HepG2 (cell line): ENCODE measurements around the gene HMCN2. TPM values are rescaled to one million over a fixed set of nuclear protein-coding genes. Genes with fewer than 3 reads are reported as not detected.

Source experiments
- ATAC-seq: fragments of 200-7000 bp; cut with Tn5 transposase; 3 replicates; pipeline ENCODE4 v1.9.1; 2020; ENCODE audit warnings: mild to moderate bottlenecking, moderate library complexity
- BruUV-seq: library from RNA; stranded (reverse); fragments of 400-500 nt; replicated peaks from 2 replicates; lab custom pipeline; 2021; lab: Mats Ljungman, UMichigan
- CTCF ChIA-PET: fragments of 300-600 bp; formaldehyde crosslinking; extraction: SDS; loops from one replicate; lab custom pipeline; 2021; ENCODE audit warnings: low total read pairs, inconsistent platforms, low intra/inter-chr PET ratio; lab: Yijun Ruan, JAX
- POLR2A ChIA-PET: fragments of 350-600 bp; sonication (Branson Sonifier 250); formaldehyde crosslinking; loops from one replicate; lab custom pipeline; 2020; ENCODE audit warnings: antibody characterized with exemption, inconsistent platforms; lab: Yijun Ruan, JAX
- DNase-seq: peaks from one replicate; pipeline ENCODE4 v3.0.0-alpha.2; 2015; ENCODE audit warnings: low spot score
- FAIRE-seq: peaks from 3 replicates; lab custom pipeline; 2011; peaks lifted over from hg19 to GRCh38; lab: Jason Lieb, UNC
- H2AFZ ChIP-seq: one replicate; pipeline ENCODE4 v1.6.1; 2011; ENCODE audit warnings: low read length, inconsistent platforms
- H3K27ac ChIP-seq: fragments of 300-600 bp; 3 replicates; pipeline ENCODE4 v1.8.0; 2011; ENCODE audit warnings: mixed run types, mild to moderate bottlenecking, mixed read lengths, low read length, inconsistent platforms; ENCODE audit not compliant: insufficient read depth; ENCODE audit errors: extremely low read length
- H3K27me3 ChIP-seq, 2 experiments: fragments of 200-600 bp in 1 of 2; 2 replicates in 1 of 2; 3 replicates in 1 of 2; pipeline versions ENCODE4 v1.6.0 to v1.8.0; 2011; ENCODE audit warnings: low read length in 2 of 2, mild to moderate bottlenecking in 2 of 2, moderate library complexity in 2 of 2, inconsistent platforms in 1 of 2; ENCODE audit not compliant: insufficient read depth in 2 of 2, control insufficient read depth in 1 of 2
- H3K36me3 ChIP-seq, 2 experiments: fragments of 200-600 bp in 1 of 2; replicated peaks in 1 of 2; 2 replicates in 1 of 2; 3 replicates in 1 of 2; pipeline versions ENCODE4 v1.5.1 to v1.8.0; 2011; ENCODE audit warnings: low read length in 2 of 2, inconsistent platforms in 1 of 2; ENCODE audit not compliant: insufficient read depth in 2 of 2, control insufficient read depth in 1 of 2
- H3K4me1 ChIP-seq: 2 replicates; pipeline ENCODE4 v1.5.1; 2012; ENCODE audit warnings: low read length, inconsistent platforms; ENCODE audit not compliant: insufficient read depth
- H3K4me2 ChIP-seq: 2 replicates; pipeline ENCODE4 v1.6.0; 2011; ENCODE audit warnings: low read depth, low read length, inconsistent platforms
- H3K4me3 ChIP-seq, 3 experiments: fragments of 200-600 bp in 1 of 3; sonication (generic), shearing (Covaris generic) in 1 of 3; replicated peaks in 1 of 3; 2 replicates each; pipeline ENCODE4 v1.5.1; 2011 to 2016; ENCODE audit warnings: low read length in 3 of 3, inconsistent platforms in 2 of 3, low read depth in 2 of 3, mild to moderate bottlenecking in 2 of 3, control low read depth in 1 of 3, mixed read lengths in 1 of 3; ENCODE audit not compliant: insufficient read depth in 1 of 3
- H3K79me2 ChIP-seq: one replicate; pipeline ENCODE4 v1.6.1; 2011; ENCODE audit warnings: low read length, inconsistent platforms; ENCODE audit not compliant: insufficient read depth
- H3K9ac ChIP-seq: 2 replicates; pipeline ENCODE4 v1.6.0; 2011; ENCODE audit warnings: mild to moderate bottlenecking, low read depth, low read length, inconsistent platforms; ENCODE audit not compliant: insufficient read depth
- H3K9me3 ChIP-seq: 2 replicates; pipeline ENCODE4 v1.5.1; 2012; ENCODE audit warnings: mild to moderate bottlenecking, low read length
- H4K20me1 ChIP-seq: 2 replicates; pipeline ENCODE4 v1.6.0; 2011; ENCODE audit warnings: inconsistent platforms, mild to moderate bottlenecking, low read length, moderate library complexity; ENCODE audit not compliant: insufficient read depth
- GTF2F1 ChIP-seq: fragments of 150-350 bp; IDR thresholded peaks from 2 replicates; pipeline ENCODE4 v1.6.1; 2014; ENCODE audit warnings: low read length
- KLF9 ChIP-seq: IDR thresholded peaks from 2 replicates; pipeline ENCODE4 v1.6.1; 2016; ENCODE audit warnings: low read depth
- PRPF4 ChIP-seq: fragments of 200-400 bp; formaldehyde crosslinking; IDR thresholded peaks from 2 replicates; pipeline ENCODE4 v1.6.1; 2016; ENCODE audit warnings: low read length, low read depth; ENCODE audit not compliant: poor library complexity, severe bottlenecking
- THAP11 ChIP-seq: IDR thresholded peaks from 2 replicates; pipeline ENCODE4 v1.6.1; 2016; ENCODE audit warnings: missing biosample characterization, missing genetic modification reagents
- WGBS: methylation state at CpG from one replicate; pipeline ENCODE4 v1.1.6; 2017; ENCODE audit warnings: low lambda C conversion rate; 5-methylcytosine and 5-hydroxymethylcytosine counted together
- in situ Hi-C: cut with HindIII; loops from 2 replicates; pipeline ENCODE4 v1.10.0; 2017; ENCODE audit warnings: low pct_unique_long_range_greater_than_20kb; ENCODE audit not compliant: extremely low pct_ligation_motif_present
- intact Hi-C: fragments of 100-400 bp; cut with micrococcal nuclease; formaldehyde crosslinking; loops from one replicate; pipeline ENCODE4 v1.10.0; 2022; ENCODE audit not compliant: unreplicated experiment
- polyA plus RNA-seq, 8 experiments: library from polyadenylated mRNA; depleted of rRNA in 3 of 8; stranded (reverse) in 7 of 8; unstranded in 1 of 8; fragments of >200 nt; fragmentation: Illumina TruSeq in 4 of 8; extraction: Trizol in 4 of 8; gene quantifications; 2 replicates each; pipeline versions ENCODE4 v1.2.1 to v1.2.3, GENCODE V29; 2011 to 2016; ENCODE audit warnings: low read depth in 4 of 8, missing spikeins in 1 of 8, mixed read lengths in 1 of 8; ENCODE audit not compliant: insufficient read depth in 1 of 8
- total RNA-seq, 5 experiments: library from RNA; depleted of rRNA; stranded (reverse); fragments of >200 nt; fragmentation: Illumina TruSeq; extraction: Trizol; gene quantifications; 2 replicates each; pipeline ENCODE4 v1.2.3, GENCODE V29; 2016; ENCODE audit warnings: low read depth in 1 of 5
- TF ChIP-seq, protein P1 (sequence below): sonication (generic); formaldehyde crosslinking; IDR thresholded peaks from 2 replicates; pipeline ENCODE4 v1.4.0; 2020; ENCODE audit warnings: mild to moderate bottlenecking, missing genetic modification reagents, borderline replicate concordance
- TF ChIP-seq, protein P2 (sequence below): sonication (generic); formaldehyde crosslinking; IDR thresholded peaks from 2 replicates; pipeline ENCODE4 v1.4.0; 2020; ENCODE audit warnings: missing genetic modification reagents
- TF ChIP-seq, protein P3 (sequence below): sonication (generic); formaldehyde crosslinking; IDR thresholded peaks from 2 replicates; pipeline ENCODE4 v1.9.0; 2021; ENCODE audit warnings: mild to moderate bottlenecking, missing genetic modification reagents
- TF ChIP-seq, protein P4 (sequence below): IDR thresholded peaks from 2 replicates; pipeline ENCODE4 v1.6.1; 2012; ENCODE audit warnings: low read depth, low read length, improper control_type of control experiment

HMCN2 gene
- total and polyA plus RNA-seq, 2 of the 13 experiments (the other 11 are each of a cell fraction or from before 2014, with no cell fraction given): 0.09 TPM; not detected in 1

DNA sequence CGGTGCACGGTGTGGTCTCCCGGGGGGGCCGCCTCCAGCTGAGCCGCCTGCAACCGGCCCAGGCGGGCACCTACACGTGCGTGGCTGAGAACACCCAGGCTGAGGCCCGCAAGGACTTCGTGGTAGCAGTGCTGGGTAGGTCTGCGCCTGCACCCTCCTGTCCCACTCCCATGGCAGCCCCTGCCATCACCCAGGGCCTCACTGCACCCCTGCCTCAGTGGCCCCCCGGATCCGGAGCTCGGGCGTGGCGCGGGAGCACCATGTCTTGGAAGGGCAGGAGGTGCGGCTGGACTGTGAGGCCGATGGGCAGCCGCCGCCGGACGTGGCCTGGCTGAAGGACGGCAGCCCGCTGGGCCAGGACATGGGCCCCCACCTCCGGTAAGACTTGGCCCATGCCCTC, 125.4 kb downstream of the HMCN2 start (continued):
- TF ChIP-seq, protein P1, sequence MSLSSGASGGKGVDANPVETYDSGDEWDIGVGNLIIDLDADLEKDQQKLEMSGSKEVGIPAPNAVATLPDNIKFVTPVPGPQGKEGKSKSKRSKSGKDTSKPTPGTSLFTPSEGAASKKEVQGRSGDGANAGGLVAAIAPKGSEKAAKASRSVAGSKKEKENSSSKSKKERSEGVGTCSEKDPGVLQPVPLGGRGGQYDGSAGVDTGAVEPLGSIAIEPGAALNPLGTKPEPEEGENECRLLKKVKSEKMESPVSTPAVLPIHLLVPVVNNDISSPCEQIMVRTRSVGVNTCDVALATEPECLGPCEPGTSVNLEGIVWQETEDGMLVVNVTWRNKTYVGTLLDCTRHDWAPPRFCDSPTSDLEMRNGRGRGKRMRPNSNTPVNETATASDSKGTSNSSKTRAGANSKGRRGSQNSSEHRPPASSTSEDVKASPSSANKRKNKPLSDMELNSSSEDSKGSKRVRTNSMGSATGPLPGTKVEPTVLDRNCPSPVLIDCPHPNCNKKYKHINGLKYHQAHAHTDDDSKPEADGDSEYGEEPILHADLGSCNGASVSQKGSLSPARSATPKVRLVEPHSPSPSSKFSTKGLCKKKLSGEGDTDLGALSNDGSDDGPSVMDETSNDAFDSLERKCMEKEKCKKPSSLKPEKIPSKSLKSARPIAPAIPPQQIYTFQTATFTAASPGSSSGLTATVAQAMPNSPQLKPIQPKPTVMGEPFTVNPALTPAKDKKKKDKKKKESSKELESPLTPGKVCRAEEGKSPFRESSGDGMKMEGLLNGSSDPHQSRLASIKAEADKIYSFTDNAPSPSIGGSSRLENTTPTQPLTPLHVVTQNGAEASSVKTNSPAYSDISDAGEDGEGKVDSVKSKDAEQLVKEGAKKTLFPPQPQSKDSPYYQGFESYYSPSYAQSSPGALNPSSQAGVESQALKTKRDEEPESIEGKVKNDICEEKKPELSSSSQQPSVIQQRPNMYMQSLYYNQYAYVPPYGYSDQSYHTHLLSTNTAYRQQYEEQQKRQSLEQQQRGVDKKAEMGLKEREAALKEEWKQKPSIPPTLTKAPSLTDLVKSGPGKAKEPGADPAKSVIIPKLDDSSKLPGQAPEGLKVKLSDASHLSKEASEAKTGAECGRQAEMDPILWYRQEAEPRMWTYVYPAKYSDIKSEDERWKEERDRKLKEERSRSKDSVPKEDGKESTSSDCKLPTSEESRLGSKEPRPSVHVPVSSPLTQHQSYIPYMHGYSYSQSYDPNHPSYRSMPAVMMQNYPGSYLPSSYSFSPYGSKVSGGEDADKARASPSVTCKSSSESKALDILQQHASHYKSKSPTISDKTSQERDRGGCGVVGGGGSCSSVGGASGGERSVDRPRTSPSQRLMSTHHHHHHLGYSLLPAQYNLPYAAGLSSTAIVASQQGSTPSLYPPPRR (CRISPR knock-in tag): no peak
- TF ChIP-seq, protein P2, sequence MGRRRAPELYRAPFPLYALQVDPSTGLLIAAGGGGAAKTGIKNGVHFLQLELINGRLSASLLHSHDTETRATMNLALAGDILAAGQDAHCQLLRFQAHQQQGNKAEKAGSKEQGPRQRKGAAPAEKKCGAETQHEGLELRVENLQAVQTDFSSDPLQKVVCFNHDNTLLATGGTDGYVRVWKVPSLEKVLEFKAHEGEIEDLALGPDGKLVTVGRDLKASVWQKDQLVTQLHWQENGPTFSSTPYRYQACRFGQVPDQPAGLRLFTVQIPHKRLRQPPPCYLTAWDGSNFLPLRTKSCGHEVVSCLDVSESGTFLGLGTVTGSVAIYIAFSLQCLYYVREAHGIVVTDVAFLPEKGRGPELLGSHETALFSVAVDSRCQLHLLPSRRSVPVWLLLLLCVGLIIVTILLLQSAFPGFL: no peak
- no peak for TF ChIP-seq THAP11 (CRISPR knock-in tag)

DNA sequence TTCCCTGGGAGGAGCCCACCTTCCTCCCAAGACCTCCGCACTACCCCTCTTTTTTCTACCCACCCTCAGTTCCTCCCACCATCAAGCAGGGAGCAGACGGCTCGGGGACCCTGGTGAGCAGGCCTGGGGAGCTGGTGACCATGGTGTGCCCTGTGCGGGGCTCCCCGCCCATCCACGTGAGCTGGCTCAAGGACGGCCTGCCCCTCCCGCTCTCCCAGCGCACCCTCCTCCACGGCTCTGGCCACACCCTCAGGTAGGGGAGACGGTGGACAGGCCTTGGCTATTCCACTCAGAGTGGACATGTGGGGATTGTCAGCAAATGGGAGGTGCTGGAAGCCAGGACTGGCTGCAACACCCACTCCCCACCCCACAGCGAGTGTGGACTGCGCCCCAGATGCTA, 126.3 kb downstream of the HMCN2 start:
- Histone ChIP-seq H3K9me3 (no peaks in the 10 kb centered on the region), H3K4me3 (no peak overlapping the region), H3K9ac (no peak overlapping the region), H3K27ac (no peak overlapping the region), H3K4me1 (no peaks in the 10 kb centered on the region), H2AFZ (no peak overlapping the region), H3K79me2 (no peaks in the 10 kb centered on the region), H3K36me3 (no peaks in the 10 kb centered on the region), H3K4me2 (no peak overlapping the region), H4K20me1 (no peaks in the 10 kb centered on the region), H3K27me3 (peaks cover 8 to 41% of the 10 kb centered on the region in 2 experiments; a peak in 4 of 5 replicates)
- in situ Hi-C loops (no loop called here), intact Hi-C loops (no loop called here)
- POLR2A ChIA-PET: no interaction called here
- no peak for DNase-seq
- CTCF ChIA-PET: no interaction called here
- FAIRE-seq: no peak
- BruUV-seq: no TSS peak
- ATAC-seq: no peak
- WGBS: 57% methylated on average over 5 of the region's 13 CpGs
- TF ChIP-seq KLF9 (CRISPR knock-in tag) (no peak), GTF2F1 (no peak), PRPF4 (no peak)
- TF ChIP-seq, protein P3, sequence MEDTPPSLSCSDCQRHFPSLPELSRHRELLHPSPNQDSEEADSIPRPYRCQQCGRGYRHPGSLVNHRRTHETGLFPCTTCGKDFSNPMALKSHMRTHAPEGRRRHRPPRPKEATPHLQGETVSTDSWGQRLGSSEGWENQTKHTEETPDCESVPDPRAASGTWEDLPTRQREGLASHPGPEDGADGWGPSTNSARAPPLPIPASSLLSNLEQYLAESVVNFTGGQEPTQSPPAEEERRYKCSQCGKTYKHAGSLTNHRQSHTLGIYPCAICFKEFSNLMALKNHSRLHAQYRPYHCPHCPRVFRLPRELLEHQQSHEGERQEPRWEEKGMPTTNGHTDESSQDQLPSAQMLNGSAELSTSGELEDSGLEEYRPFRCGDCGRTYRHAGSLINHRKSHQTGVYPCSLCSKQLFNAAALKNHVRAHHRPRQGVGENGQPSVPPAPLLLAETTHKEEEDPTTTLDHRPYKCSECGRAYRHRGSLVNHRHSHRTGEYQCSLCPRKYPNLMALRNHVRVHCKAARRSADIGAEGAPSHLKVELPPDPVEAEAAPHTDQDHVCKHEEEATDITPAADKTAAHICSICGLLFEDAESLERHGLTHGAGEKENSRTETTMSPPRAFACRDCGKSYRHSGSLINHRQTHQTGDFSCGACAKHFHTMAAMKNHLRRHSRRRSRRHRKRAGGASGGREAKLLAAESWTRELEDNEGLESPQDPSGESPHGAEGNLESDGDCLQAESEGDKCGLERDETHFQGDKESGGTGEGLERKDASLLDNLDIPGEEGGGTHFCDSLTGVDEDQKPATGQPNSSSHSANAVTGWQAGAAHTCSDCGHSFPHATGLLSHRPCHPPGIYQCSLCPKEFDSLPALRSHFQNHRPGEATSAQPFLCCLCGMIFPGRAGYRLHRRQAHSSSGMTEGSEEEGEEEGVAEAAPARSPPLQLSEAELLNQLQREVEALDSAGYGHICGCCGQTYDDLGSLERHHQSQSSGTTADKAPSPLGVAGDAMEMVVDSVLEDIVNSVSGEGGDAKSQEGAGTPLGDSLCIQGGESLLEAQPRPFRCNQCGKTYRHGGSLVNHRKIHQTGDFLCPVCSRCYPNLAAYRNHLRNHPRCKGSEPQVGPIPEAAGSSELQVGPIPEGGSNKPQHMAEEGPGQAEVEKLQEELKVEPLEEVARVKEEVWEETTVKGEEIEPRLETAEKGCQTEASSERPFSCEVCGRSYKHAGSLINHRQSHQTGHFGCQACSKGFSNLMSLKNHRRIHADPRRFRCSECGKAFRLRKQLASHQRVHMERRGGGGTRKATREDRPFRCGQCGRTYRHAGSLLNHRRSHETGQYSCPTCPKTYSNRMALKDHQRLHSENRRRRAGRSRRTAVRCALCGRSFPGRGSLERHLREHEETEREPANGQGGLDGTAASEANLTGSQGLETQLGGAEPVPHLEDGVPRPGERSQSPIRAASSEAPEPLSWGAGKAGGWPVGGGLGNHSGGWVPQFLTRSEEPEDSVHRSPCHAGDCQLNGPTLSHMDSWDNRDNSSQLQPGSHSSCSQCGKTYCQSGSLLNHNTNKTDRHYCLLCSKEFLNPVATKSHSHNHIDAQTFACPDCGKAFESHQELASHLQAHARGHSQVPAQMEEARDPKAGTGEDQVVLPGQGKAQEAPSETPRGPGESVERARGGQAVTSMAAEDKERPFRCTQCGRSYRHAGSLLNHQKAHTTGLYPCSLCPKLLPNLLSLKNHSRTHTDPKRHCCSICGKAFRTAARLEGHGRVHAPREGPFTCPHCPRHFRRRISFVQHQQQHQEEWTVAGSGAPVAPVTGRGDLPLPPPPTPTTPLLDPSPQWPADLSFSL (CRISPR knock-in tag): no peak
- TF ChIP-seq, protein P4, sequence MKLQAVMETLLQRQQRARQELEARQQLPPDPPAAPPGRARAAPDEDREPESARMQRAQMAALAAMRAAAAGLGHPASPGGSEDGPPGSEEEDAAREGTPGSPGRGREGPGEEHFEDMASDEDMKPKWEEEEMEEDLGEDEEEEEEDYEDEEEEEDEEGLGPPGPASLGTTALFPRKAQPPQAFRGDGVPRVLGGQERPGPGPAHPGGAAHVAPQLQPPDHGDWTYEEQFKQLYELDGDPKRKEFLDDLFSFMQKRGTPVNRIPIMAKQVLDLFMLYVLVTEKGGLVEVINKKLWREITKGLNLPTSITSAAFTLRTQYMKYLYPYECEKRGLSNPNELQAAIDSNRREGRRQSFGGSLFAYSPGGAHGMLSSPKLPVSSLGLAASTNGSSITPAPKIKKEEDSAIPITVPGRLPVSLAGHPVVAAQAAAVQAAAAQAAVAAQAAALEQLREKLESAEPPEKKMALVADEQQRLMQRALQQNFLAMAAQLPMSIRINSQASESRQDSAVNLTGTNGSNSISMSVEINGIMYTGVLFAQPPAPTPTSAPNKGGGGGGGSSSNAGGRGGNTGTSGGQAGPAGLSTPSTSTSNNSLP: no peak
